A549 (cell line): ENCODE data around the gene LRRFIP2. TPM values are rescaled to one million over a fixed set of nuclear protein-coding genes. Genes with fewer than 3 reads are reported as not detected.

Source experiments
- ATAC-seq, 2 experiments: fragments of 200-7000 bp in 1 of 2; fragments of >200 bp in 1 of 2; cut with Nextera tagmentation in 1 of 2; cut with Tn5 transposase in 1 of 2; 3 replicates each; pipeline versions ENCODE4 v1.8.0 to v1.9.1; 2018 to 2020; ENCODE audit warnings: mild to moderate bottlenecking in 1 of 2, moderate library complexity in 1 of 2
- CTCF ChIA-PET: fragments of 300-600 bp; sonication (Branson Sonifier 250); formaldehyde crosslinking; extraction: SDS; loops from one replicate; lab custom pipeline; 2021; ENCODE audit warnings: antibody characterized with exemption, inconsistent platforms; lab: Yijun Ruan, JAX
- POLR2A ChIA-PET: fragments of 350-600 bp; formaldehyde crosslinking; extraction: SDS; loops from one replicate; lab custom pipeline; 2021; ENCODE audit warnings: antibody characterized with exemption, inconsistent platforms; lab: Yijun Ruan, JAX
- DNase-seq, 2 experiments: peaks; one replicate each; pipeline versions ENCODE4 v3.0.0 to v3.0.0-alpha.2; 2011 to 2016; ENCODE audit warnings: low read depth in 1 of 2, low spot score in 1 of 2
- FAIRE-seq: peaks from 2 replicates; lab custom pipeline; 2011; peaks lifted over from hg19 to GRCh38; lab: Jason Lieb, UNC
- H3K27ac ChIP-seq, 2 experiments: fragments of >200 bp; sonication (Bioruptor Twin); formaldehyde crosslinking; 3 replicates each; pipeline ENCODE4 v1.5.1; 2016 to 2017
- H3K4me1 ChIP-seq: fragments of >200 bp; sonication (Bioruptor Twin); formaldehyde crosslinking; 3 replicates; pipeline ENCODE4 v1.6.1; 2016
- H3K4me2 ChIP-seq: fragments of >200 bp; sonication (Bioruptor Twin); formaldehyde crosslinking; 3 replicates; pipeline ENCODE4 v1.6.1; 2016
- H3K4me3 ChIP-seq: fragments of >200 bp; sonication (Bioruptor Twin); formaldehyde crosslinking; 3 replicates; pipeline ENCODE4 v1.5.1; 2016
- H3K9me3 ChIP-seq: fragments of >200 bp; sonication (Bioruptor Twin); formaldehyde crosslinking; 3 replicates; pipeline ENCODE4 v1.6.1; 2016
- CBX2 ChIP-seq: fragments of 200-600 bp; sonication (generic); IDR thresholded peaks from 2 replicates; pipeline ENCODE4 v1.6.1; 2016; ENCODE audit warnings: low read depth, mild to moderate bottlenecking, borderline replicate concordance
- CHD2 ChIP-seq: fragments of 150-350 bp; IDR thresholded peaks from 2 replicates; pipeline ENCODE4 v1.6.1; 2014; ENCODE audit warnings: low read length; ENCODE audit not compliant: partially characterized antibody
- CHD4 ChIP-seq: fragments of 200-600 bp; sonication (generic); IDR thresholded peaks from 2 replicates; pipeline ENCODE4 v1.6.1; 2016; ENCODE audit warnings: antibody characterized with exemption, mild to moderate bottlenecking, borderline replicate concordance
- CTCF ChIP-seq: fragments of >200 bp; sonication (Bioruptor Twin); formaldehyde crosslinking; IDR thresholded peaks from 3 replicates; pipeline ENCODE4 v1.5.1; 2016
- EHF ChIP-seq: fragments of 250-450 bp; sonication (Bioruptor Pico); IDR thresholded peaks from 2 replicates; pipeline ENCODE4 v1.5.0; 2020; ENCODE audit warnings: mild to moderate bottlenecking
- EHMT2 ChIP-seq: fragments of 200-600 bp; sonication (generic); IDR thresholded peaks from 2 replicates; pipeline ENCODE4 v1.6.1; 2016; ENCODE audit warnings: antibody characterized with exemption, low read depth, mild to moderate bottlenecking, moderate library complexity
- ELK1 ChIP-seq: fragments of 150-350 bp; IDR thresholded peaks from 2 replicates; pipeline ENCODE4 v1.6.1; 2014; ENCODE audit warnings: low read depth, mild to moderate bottlenecking, low read length
- FOXS1 ChIP-seq: fragments of 250-450 bp; sonication (Bioruptor Pico); IDR thresholded peaks from 2 replicates; pipeline ENCODE4 v1.5.0; 2020; ENCODE audit warnings: mild to moderate bottlenecking, moderate library complexity
- HDAC2 ChIP-seq: fragments of 200-600 bp; sonication (generic); IDR thresholded peaks from 2 replicates; pipeline ENCODE4 v1.6.1; 2016
- HES2 ChIP-seq: fragments of >200 bp; sonication (Bioruptor Twin); formaldehyde crosslinking; IDR thresholded peaks from 2 replicates; pipeline ENCODE4 v1.6.1; 2016
- HEYL ChIP-seq: fragments of 250-450 bp; sonication (Bioruptor Pico); IDR thresholded peaks from 2 replicates; pipeline ENCODE4 v1.8.0; 2021; ENCODE audit warnings: mild to moderate bottlenecking, moderate library complexity
- JUNB ChIP-seq: fragments of >200 bp; sonication (Bioruptor Twin); formaldehyde crosslinking; IDR thresholded peaks from 2 replicates; pipeline ENCODE4 v1.6.1; 2016
- MAZ ChIP-seq: fragments of 150-350 bp; IDR thresholded peaks from 2 replicates; pipeline ENCODE4 v1.6.1; 2014; ENCODE audit warnings: antibody characterized with exemption, low read depth, low read length, borderline replicate concordance
- MYC ChIP-seq: IDR thresholded peaks from 2 replicates; pipeline ENCODE4 v1.6.1; 2012; ENCODE audit warnings: mild to moderate bottlenecking, inconsistent platforms, low read length, improper control_type of control experiment, borderline replicate concordance
- NPAS2 ChIP-seq: fragments of 250-450 bp; sonication (Bioruptor Pico); IDR thresholded peaks from 2 replicates; pipeline ENCODE4 v1.8.0; 2022; ENCODE audit warnings: mild to moderate bottlenecking, moderate library complexity, borderline replicate concordance
- PHF8 ChIP-seq: fragments of 200-600 bp; sonication (generic); IDR thresholded peaks from 2 replicates; pipeline ENCODE4 v1.6.1; 2016; ENCODE audit warnings: low read depth, mild to moderate bottlenecking, antibody characterized with exemption, moderate library complexity, borderline replicate concordance
- RAD21 ChIP-seq, 2 experiments: fragments of >200 bp in 1 of 2; sonication (Bioruptor Twin) in 1 of 2; formaldehyde crosslinking in 1 of 2; IDR thresholded peaks in 1 of 2; conservative IDR thresholded peaks in 1 of 2; 2 replicates in 1 of 2; 3 replicates in 1 of 2; pipeline ENCODE4 v1.6.1; 2012 to 2018; ENCODE audit warnings: inconsistent platforms in 1 of 2
- RCOR1 ChIP-seq: fragments of 150-350 bp; IDR thresholded peaks from 2 replicates; pipeline ENCODE4 v1.6.1; 2014; ENCODE audit warnings: antibody characterized with exemption, low read length, low read depth
- SMC3 ChIP-seq: fragments of >200 bp; sonication (Bioruptor Twin); formaldehyde crosslinking; IDR thresholded peaks from 3 replicates; pipeline ENCODE4 v1.6.1; 2018; ENCODE audit warnings: inconsistent platforms
- TFCP2L1 ChIP-seq: fragments of 250-450 bp; sonication (Bioruptor Pico); IDR thresholded peaks from 2 replicates; pipeline ENCODE4 v1.5.0; 2021; ENCODE audit warnings: mild to moderate bottlenecking
- TP53 ChIP-seq: fragments of 250-450 bp; sonication (Bioruptor Pico); IDR thresholded peaks from 2 replicates; pipeline ENCODE4 v1.5.0; 2021; ENCODE audit warnings: mild to moderate bottlenecking, moderate library complexity
- ZC3H11A ChIP-seq: fragments of 450-650 bp; IDR thresholded peaks from 2 replicates; pipeline ENCODE4 v1.6.1; 2014; ENCODE audit warnings: antibody characterized with exemption, mild to moderate bottlenecking
- ZNF302 ChIP-seq: fragments of 250-450 bp; sonication (Bioruptor Pico); IDR thresholded peaks from 2 replicates; pipeline ENCODE4 v1.9.0; 2021; ENCODE audit warnings: inconsistent platforms, mild to moderate bottlenecking, moderate library complexity
- WGBS: methylation state at CpG from one replicate; pipeline ENCODE4 v1.1.6; 2017; ENCODE audit errors: missing lambda C conversion rate; 5-methylcytosine and 5-hydroxymethylcytosine counted together
- polyA plus RNA-seq, 4 experiments: library from polyadenylated mRNA; depleted of rRNA in 3 of 4; stranded (reverse); fragments of >200 nt; fragmentation: RNase III in 1 of 4; extraction: RNeasy Plus Mini Kit Qiagen cat#74134 plus additional on column Dnase treatment in 1 of 4; gene quantifications; 2 replicates in 3 of 4; 3 replicates in 1 of 4; pipeline ENCODE4 v1.2.3, GENCODE V29; 2011 to 2017
- TF ChIP-seq, protein P1 (sequence below): IDR thresholded peaks from 2 replicates; pipeline ENCODE4 v1.6.1; 2012; ENCODE audit warnings: low read depth, borderline replicate concordance
- TF ChIP-seq, protein P2 (sequence below): IDR thresholded peaks from 2 replicates; pipeline ENCODE4 v1.6.1; 2012

The LRRFIP2 gene
- polyA plus RNA-seq, 2 of the 4 experiments (the other 2 are of a cell fraction) = 48.0 to 66.4 TPM

GRCh38 chr3:37118163-37118562, 56.2 kb downstream of the LRRFIP2 start:
- DNase-seq (no peak), ATAC-seq (no peak), FAIRE-seq (no peak)
- Histone ChIP-seq H3K4me1 (peaks cover 13% of the 10 kb centered on the region; the same call in 2 of the 3 replicates), H3K9me3 (no peaks in the 10 kb centered on the region), H3K4me2 (no peak overlapping the region), H3K4me3 (no peak overlapping the region), H3K27ac (no peak overlapping the region)
- ChIA-PET POLR2A (no interaction called here), CTCF (no interaction called here)
- 97% methylated on average over 2 of the region's 2 CpGs for WGBS
- TF ChIP-seq SMC3 (no peak), EHMT2 (no peak), TFCP2L1 (CRISPR knock-in tag) (no peak), NPAS2 (CRISPR knock-in tag) (no peak), RCOR1 (no peak), CTCF (no peak), HEYL (no peak), ZC3H11A (no peak), RAD21 (conservative IDR thresholded peaks at IDR 0.05 in 1 of 2, IDR thresholded peaks at IDR 0.05 in 1 of 2) (no peak), HES2 (no peak), HDAC2 (no peak)
- TF ChIP-seq, protein P1, sequence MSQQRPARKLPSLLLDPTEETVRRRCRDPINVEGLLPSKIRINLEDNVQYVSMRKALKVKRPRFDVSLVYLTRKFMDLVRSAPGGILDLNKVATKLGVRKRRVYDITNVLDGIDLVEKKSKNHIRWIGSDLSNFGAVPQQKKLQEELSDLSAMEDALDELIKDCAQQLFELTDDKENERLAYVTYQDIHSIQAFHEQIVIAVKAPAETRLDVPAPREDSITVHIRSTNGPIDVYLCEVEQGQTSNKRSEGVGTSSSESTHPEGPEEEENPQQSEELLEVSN = no peak
- TF ChIP-seq, protein P2, sequence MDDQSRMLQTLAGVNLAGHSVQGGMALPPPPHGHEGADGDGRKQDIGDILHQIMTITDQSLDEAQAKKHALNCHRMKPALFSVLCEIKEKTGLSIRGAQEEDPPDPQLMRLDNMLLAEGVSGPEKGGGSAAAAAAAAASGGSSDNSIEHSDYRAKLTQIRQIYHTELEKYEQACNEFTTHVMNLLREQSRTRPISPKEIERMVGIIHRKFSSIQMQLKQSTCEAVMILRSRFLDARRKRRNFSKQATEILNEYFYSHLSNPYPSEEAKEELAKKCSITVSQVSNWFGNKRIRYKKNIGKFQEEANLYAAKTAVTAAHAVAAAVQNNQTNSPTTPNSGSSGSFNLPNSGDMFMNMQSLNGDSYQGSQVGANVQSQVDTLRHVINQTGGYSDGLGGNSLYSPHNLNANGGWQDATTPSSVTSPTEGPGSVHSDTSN = no peak

GRCh38 chr3:37117548-37117947, 56.8 kb downstream of the LRRFIP2 start:
- no peak for ATAC-seq
- POLR2A ChIA-PET = no interaction called here
- DNase-seq = no peak
- Histone ChIP-seq H3K9me3 (no peaks in the 10 kb centered on the region), H3K4me1 (peaks cover 13% of the 10 kb centered on the region; the same call in 2 of the 3 replicates), H3K27ac (no peak overlapping the region), H3K4me2 (no peak overlapping the region), H3K4me3 (no peak overlapping the region)
- TF ChIP-seq FOXS1 (CRISPR knock-in tag) (no peak), ZNF302 (no peak), ZC3H11A (no peak), JUNB (no peak)
- CTCF ChIA-PET = interaction anchor here (0.7 kb wide), 1 partner anchor 276 kb away, joined by 3 read pairs; no protein-coding TSS in a partner anchor
- no peak for FAIRE-seq

- peaks cover 13% of the 10 kb centered on the region; the same call in 2 of the 3 replicates for H3K4me1 ChIP-seq
- ChIA-PET CTCF (interaction anchor here (0.7 kb wide), 1 partner anchor 277 kb away, joined by 3 read pairs; no protein-coding TSS in a partner anchor), POLR2A (no interaction called here)
- 98% methylated on average over 1 of the region's 1 CpG for WGBS
- no peak for FAIRE-seq
- H3K9me3 ChIP-seq = no peaks in the 10 kb centered on the region
- H3K4me3 ChIP-seq = no peak overlapping the region
- H3K27ac ChIP-seq = no peak overlapping the region
- H3K4me2 ChIP-seq = no peak overlapping the region
- ATAC-seq = no peak
- DNase-seq = no peak
- TF ChIP-seq MAZ (no peak), TFCP2L1 (CRISPR knock-in tag) (no peak), RAD21 (conservative IDR thresholded peaks at IDR 0.05 in 1 of 2, IDR thresholded peaks at IDR 0.05 in 1 of 2) (no peak), MYC (no peak), CHD4 (no peak), CBX2 (no peak), EHF (CRISPR knock-in tag) (no peak), JUNB (no peak), CHD2 (no peak), SMC3 (no peak), PHF8 (no peak), CTCF (no peak), ELK1 (no peak), ZC3H11A (no peak), TP53 (CRISPR knock-in tag) (no peak)
- TF ChIP-seq, protein P2 = no peak
Observed at GRCh38 chr3:37116998-37117397, 57.4 kb downstream of the LRRFIP2 start.
